NOMO-1 (cell line): ENCODE data around the gene TLCD2.
"Not testable (repeated sequence)": the region's sequence is repeated elsewhere in the genome, so short reads cannot be mapped to it uniquely, and the experiment has no call there.

Experiments used
- DNase-seq, 2 experiments: peaks; one replicate each; lab custom pipeline; 2025; ENCODE audit not compliant: unreplicated experiment in 2 of 2; lab: John Stamatoyannopoulos, UW

The TLCD2 gene, protein sequence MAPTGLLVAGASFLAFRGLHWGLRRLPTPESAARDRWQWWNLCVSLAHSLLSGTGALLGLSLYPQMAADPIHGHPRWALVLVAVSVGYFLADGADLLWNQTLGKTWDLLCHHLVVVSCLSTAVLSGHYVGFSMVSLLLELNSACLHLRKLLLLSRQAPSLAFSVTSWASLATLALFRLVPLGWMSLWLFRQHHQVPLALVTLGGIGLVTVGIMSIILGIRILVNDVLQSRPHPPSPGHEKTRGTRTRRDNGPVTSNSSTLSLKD

DNA sequence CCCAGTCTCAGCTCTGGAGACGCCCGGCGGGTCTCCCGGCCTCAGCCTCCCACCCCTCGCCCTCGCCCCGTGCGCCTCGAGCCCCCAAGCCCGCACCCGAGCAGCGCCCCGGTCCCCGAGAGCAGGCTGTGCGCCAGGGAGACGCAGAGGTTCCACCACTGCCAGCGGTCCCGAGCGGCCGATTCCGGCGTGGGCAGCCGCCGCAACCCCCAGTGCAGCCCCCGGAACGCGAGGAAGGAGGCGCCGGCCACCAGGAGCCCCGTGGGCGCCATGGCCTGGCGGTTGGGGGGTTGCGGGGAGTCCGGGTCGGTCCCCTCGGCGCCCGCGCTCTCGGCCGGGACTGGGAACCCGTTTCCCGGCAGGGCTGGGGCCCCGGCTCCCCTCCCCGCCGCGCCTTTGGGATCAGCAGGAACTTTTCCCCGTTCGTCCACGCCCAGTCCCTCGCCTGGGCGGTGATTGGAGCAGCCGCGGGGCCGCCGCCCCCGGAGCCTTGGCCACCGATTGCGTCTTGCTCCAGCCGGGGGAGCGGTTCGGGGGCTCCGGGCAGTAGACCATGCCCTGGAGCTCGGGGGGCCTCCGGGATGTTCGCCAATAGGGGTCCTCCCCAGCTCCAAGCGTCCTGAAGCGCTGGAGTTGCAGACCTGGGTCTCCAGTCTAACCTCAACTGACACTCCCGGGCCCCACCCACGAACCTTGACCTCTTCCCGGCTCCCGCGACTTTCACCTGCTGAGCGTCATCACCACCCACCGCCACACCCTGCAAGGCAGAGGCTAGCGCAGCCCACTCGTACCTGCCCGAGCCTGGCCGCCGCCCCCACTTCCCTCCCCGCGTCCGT lies at the start of gene TLCD2:
Gene TLCD2 (minus strand): TSS at position 407 of the 836 bp plus-strand sequence. CDS start 135 bp downstream, at position 272.
- DNase-seq: no peak

DNA sequence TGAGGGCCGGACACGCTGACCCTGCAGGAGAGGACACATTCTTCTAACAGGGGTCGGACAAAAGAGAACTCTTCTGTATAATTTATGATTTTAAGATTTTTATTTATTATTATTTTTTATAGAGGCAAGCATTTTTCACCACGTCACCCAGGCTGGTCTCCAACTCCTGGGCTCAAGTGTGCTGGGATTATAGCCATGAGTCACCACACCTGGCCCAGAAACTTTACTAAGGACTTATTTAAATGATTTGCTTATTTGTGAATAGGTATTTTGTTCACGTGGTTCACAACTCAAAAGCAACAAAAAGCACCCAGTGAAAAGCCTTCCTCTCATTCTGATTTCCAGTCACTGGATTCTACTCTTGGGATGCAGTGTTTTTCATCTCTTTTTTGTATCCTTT lies 49.4 kb upstream of the TLCD2 start:
- DNase-seq: no peak

DNA sequence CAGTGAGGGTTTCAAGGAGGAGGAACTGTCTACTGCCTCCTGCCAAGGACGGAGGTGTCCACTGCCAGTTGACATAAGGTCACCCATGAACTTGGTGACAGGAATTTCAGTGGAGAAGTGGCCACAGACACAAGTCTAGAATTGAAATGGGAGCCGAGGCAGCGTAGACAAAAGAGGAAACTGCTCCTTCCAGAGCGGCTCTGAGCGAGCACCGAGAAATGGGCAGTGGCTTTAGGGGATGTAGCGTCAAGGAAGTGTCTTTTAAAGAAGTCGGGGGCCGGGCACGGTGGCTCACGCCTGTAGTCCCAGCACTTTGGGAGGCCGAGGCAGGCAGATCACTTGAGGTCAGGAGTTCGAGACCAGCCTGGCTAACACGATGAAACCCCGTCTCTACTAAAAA lies 48.6 kb upstream of the TLCD2 start:
- DNase-seq: peak; percentile 25 to 39

DNA sequence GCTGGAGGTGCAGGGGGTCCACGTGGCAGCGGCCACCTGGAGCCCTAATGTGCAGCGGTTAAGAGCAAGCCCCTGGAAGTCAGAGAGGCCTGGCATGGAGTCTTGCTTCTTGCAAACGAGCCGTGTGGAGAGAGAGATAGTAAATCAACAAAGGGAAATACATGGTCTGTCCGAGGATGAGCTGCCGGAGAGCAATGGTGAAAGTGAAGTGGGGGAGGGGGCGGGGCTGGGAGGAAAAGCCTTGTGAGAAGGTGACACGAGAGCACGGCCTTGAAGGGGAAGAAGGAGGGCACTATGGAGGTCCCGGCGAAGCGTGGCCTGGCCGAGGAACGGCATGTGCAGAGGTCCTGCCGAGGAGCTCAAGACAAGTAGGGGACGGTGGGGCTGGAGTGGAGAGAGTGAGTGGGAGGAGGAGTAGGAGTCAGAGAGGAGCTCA lies 45.7 kb upstream of the TLCD2 start:
- DNase-seq: no peak

DNA sequence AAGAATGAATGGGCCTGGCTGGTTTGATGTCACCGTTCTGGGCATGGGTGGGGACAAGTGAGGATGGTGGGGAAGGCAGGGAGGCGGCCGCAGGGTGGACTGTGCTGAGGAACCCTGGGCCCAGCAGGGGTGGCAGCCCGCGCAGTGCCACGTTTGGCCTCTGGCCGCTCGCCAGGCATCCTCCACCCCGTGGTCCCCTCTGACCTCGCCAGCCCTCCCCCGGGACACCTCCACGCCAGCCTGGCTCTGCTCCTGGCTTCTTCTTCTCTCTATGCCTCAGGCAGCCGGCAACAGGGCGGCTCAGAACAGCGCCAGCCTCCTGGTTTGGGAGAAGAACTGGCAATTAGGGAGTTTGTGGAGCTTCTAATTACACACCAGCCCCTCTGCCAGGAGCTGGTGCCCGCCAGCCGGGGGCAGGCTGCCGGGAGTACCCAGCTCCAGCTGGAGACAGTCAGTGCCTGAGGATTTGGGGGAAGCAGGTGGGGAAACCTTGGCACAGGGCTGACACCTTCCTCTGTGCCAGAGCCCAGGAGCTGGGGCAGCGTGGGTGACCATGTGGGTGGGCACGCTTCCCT lies 45.2 kb upstream of the TLCD2 start:
- DNase-seq: no peak

DNA sequence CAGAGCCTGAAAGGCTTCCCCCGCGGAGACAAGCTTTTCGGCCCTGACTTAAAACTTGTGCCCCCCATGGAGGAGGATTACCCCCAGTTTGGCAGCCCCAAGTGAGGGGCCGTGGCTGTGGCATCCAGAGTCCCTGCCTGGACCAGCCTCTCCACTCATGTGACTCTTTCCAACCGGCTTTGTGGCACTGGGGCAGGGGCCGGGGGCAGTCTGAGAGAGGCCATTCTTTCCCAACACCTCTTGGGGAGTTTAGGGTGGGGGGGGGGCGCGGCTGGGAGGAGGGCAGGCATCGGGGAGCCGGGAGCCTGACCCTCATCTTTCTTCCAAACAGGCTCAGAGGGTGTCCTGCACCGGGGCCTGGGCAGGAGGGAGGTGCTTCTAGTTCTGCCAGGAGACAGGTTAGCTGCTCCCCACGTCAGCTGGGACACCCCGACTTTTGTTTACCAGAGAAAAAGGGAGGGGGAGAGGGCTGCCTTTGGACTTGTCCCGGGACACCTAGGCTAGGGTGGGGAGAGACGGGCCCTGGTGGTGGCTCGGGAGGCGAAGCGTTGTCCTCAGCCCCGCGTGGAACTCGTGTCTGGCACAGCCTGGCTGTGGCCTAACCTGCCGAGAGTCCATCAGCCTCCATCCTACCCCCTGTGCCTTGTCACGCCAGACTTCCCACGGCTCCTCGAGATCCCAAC lies 44.4 kb upstream of the TLCD2 start:
- DNase-seq: no peak

DNA sequence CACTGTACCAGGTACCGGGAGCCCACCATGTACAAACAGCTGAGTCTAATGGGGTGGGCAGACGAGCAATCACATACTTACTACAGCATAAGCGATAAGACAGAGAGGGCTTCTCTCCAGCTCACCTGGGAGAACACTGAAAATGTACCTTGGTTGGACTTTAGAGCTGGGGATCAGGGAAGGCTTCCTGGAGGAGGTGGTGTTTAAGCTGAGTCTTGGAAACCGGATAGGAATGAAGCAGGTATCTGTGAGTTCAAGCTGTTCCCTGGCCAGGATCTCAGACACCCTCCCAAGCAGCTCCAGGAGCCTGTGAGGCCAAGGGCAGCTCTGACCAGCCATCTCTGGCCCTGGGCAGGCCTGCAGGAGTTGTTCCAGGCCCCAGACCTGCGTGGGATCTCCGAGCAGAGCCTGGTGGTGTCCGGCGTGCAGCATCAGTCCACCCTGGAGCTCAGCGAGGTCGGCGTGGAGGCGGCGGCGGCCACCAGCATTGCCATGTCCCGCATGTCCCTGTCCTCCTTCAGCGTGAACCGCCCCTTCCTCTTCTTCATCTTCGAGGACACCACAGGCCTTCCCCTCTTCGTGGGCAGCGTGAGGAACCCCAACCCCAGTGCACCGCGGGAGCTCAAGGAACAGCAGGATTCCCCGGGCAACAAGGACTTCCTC lies 43.7 kb upstream of the TLCD2 start:
- no peak for DNase-seq

DNA sequence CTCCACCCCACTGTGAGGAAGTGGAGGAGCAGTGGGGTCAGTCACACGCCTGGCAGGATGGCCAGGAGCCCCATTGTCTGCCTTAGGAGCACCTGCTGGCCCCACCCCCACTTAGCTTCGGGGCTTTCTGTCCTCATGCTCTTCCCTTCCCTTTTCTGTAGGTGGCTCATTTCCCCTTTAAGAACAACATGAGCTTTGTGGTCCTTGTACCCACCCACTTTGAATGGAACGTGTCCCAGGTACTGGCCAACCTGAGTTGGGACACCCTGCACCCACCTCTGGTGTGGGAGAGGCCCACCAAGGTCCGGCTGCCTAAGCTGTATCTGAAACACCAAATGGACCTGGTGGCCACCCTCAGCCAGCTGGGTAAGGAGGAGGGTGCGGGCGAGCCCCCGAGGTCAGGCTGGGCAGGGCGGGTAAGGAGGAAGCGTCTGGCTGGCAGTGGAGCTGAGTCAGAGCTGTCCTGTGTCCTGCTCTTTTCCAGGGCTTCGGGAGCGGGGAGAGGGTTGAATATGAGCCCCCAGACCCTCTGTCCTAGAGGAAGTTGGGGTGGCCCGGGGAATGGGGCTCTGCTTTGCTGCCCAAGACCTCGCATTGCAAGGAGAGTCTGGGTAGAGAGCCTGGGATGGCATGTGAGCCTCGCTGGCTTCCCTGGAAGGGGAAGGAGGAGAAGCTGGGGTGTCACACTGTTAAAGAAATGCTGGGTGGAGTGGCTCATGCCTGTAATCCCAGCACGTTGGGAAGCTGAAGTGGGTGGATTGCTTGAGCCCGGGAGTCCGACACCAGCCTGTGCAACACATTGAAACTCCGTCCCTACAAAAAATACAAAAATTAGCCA lies 42.5 kb upstream of the TLCD2 start:
- peak; percentile 34 to 53 for DNase-seq

DNA sequence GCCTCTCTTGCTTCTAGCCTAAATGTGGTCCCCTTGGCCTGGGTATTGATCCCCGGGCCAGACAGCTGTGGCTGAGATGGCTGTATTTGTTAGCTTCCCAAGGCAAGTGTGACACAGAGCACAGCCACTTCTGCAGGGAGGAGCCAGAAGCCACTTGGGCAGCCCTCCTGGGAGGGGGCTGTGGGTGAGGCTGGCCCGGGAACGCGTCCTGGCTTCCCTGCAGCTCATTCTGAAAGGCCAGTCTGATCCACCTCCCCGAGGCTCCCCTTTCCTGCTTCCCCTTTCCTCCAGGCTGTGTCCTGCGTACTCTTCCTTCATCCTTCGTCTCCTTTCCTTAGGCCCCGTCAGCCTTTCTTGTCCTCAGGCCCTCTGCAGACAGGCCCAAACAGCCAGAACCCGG lies 40.5 kb upstream of the TLCD2 start:
- no peak for DNase-seq

DNA sequence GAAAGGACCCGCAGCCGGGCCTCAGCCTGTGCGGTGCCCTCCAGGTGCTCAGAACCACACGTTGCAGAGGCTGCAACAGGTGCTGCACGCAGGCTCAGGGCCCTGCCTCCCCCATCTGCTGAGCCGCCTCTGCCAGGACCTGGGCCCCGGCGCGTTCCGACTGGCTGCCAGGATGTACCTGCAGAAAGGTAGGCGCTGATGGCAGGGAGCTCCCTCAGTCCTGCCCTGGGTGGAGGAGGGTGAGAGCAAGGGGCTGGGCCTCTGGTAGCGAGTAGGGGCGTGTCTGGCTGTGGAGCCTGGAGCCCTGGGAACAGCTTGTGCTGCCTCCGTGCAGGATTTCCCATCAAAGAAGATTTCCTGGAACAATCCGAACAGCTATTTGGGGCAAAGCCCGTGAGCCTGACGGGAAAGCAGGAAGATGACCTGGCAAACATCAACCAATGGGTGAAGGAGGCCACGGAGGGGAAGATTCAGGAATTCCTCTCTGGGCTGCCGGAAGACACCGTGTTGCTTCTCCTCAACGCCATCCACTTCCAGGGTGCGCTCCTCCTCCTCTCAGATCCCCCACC lies 36.9 kb upstream of the TLCD2 start:
- no peak for DNase-seq

DNA sequence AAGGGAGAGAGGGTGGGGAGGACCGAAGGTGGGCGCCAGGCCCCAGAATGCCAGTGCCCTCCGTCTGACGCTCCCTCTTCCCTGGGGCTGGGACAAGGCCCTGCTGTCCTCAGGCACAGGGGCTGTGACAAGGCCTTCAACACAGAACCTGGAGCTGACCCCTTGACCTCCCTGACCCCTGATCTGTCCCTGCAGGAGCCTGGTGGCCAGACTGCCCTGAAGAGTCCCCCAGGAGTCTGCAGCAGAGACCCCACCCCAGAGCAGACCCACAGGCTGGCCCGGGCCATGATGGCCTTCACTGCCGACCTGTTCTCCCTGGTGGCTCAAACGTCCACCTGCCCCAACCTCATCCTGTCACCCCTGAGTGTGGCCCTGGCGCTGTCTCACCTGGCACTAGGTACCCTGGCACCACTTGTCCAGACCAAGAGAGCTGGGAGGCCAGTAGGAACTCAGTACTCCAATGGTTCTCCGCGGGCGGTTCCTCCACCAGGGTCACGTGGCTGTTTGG lies 35.4 kb upstream of the TLCD2 start:
- no peak for DNase-seq

DNA sequence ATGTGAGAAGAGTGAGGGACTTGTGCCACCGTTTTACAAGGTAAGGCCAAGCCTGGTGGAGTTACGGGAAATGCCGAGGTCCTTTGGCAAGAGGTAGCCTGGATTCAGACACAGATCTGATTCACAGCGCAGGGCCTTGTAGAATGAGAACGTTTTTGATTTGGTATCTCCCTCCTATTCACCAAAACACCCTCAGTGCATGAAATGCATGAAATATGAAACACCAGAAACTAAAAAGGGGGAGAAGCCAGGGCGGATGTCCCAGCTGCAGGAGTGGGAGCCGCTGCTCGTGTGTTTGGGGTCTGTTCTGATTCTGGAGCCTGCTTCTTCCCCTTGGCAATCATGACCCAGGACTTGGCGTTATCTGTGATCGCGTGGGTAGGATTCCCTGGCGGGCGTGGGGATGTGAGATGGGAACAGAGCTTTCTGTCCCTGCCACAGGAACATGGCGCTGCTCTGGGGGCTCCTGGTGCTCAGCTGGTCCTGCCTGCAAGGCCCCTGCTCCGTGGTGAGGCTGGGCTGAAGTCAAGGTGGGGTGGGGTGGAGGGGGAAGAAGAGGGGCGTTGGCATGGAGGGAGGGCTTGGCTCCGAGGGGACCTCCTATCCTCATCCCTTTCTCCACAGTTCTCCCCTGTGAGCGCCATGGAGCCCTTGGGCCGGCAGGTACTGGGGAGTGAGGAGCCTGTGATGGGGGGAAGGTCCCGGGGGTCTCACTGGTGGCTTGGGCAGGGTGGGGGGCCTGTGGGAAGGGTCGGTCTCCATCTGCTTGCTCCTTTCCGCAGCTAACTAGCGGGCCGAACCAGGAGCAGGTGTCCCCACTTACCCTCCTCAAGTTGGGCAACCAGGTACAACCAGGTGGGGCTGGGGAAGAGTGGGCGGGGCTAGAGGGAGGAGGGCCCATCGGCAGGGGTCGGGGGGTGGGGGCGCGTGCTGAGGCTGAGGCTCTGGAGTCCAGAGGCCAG lies 34.7 kb upstream of the TLCD2 start:
- DNase-seq: no peak

DNA sequence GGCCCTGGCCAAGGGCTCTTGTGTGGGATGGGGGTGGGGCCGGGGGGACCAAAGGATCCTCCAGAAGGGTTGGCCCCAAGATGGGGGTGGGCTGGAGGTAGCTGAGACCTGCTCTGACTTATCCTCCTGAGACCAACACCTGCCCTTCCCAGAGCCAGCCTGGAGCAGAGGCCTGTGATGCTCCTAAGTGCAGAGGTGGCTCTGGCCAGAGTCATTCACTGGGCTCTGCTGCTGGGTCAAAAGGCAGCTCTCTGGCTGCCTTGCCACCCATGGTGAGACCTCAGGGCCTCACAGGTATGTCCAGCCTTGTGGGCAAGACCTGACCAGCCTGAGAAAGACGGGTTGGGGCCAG lies 32.9 kb upstream of the TLCD2 start:
- DNase-seq: no peak

DNA sequence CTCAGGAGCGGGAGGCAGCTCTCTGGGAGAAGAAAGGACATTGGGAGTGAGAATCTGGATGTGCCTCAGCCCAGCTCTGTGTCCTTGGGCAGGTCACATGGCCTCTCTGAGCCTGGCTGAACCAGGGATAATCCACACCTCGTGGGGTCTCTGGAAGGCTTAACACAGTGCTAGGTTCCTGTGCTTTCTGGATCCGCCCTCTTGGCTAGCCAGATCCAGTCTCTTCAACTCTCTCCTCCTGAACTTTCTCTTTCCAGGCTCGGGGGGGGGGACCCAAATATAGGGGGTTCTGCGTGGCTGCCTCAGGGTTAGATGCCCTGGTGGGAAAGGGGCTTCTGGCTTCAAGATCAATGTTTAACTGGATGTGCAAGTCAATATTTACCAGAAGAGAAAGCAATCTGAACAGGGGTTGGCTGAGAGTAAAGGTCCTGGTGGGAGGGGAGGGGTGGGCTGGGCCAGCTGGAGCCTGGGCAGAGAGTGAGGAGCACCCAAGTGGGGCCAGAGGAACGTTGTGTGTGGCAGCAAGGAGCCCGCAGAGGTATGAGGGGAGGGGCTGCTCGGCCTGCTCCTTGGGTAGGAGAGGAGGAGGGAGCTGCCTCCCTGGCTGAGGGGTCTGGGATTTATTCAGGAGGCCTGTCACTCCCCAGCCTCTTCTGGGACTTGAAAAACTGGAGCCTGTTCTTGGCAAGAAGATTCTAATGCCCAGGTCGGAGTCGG lies 32.4 kb upstream of the TLCD2 start, which contains the start of gene SERPINF2:
Gene SERPINF2 (plus strand): TSS at position 501 of the 717 bp plus-strand sequence. CDS start 2,125 bp downstream, outside the sequence.
- DNase-seq: no peak

DNA sequence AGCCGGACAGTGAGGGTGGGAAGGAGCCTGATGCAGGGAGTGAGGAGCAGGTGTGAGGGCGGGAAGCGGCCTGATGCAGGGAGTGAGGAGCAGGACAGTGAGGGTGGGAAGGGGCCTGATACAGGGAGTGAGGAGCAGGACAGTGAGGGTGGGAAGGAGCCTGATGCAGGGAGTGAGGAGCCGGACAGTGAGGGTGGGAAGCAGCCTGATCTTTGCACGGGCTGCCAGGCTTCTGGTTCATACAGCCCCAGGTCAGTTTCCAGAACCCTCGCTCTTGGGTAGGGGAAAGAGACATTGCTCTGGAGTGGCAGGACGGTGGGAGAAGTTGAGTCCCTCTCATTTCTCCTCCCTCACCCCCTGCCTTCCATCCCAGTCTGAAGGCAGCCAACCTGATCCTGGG lies 31.7 kb upstream of the TLCD2 start:
- DNase-seq: not testable (repeated sequence)

DNA sequence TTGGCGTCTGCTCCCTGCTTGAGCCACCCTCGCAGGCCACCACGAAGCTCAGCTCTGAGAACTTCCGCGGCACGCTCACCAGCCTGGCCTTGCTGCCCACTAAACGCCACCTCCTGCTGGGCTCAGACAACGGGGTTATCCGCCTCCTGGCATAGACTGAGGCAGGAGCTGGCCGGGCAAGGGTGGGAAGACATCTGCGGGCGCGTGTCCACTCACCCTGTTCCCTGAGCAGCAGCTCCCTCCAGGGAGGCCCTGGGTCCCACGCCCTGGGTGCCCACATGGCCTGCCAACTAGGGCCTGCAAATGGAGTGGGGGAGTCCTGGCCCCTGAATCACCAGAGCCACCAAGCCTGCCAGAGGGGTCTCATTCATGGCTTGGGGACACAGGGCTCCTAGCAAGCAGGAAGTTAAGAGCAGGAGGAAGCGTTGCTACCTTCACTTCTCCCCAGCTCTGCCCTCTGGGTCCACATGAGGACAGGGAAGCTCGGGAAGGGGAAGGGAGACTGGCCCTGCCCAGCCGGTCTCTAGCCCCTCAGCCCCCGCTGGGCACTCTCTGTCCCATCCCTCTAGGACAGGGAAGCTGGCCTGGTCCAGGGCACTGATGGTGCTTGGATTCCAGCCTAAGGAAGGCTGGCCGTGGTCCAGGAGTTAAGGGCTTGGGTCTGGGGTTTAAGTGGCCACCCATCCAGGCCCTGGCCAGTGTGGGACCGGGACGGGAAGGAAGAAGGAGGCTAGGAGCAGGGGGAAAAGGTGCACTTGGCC lies 27.5 kb upstream of the TLCD2 start:
- DNase-seq: no peak
